Panc1 (cell line): Measurements from ENCODE around the gene INPP1. TPM values are rescaled to one million over a fixed set of nuclear protein-coding genes. Genes with fewer than 3 reads are reported as not detected.

ENCODE experiments used
- ATAC-seq: fragments of 200-7000 bp; cut with Tn5 transposase; 2 replicates; pipeline ENCODE4 v1.9.1; 2020; ENCODE audit warnings: mild to moderate bottlenecking, moderate library complexity
- BruUV-seq: library from RNA; stranded (reverse); fragments of 400-500 nt; replicated peaks from 2 replicates; lab custom pipeline; 2021; lab: Mats Ljungman, UMichigan
- CTCF ChIA-PET: fragments of 300-600 bp; sonication (Branson Sonifier 250); formaldehyde crosslinking; loops from one replicate; lab custom pipeline; 2022; ENCODE audit warnings: antibody characterized with exemption; lab: Charles Lee
- POLR2A ChIA-PET: fragments of 300-600 bp; sonication (Branson Sonifier 250); formaldehyde crosslinking; loops from one replicate; lab custom pipeline; 2022; ENCODE audit warnings: antibody characterized with exemption; lab: Charles Lee
- DNase-seq: peaks from one replicate; pipeline ENCODE4 v3.0.0-alpha.2; 2010; ENCODE audit warnings: low read depth, low spot score
- H3K27ac ChIP-seq: 2 replicates; pipeline ENCODE4 v1.5.1; 2011; ENCODE audit warnings: mild to moderate bottlenecking, low read length, inconsistent platforms
- H3K27me3 ChIP-seq: fragments of 200-500 bp; sonication (Bioruptor generic); 2 replicates; pipeline ENCODE4 v1.6.0; 2014; ENCODE audit warnings: low read length, inconsistent platforms; ENCODE audit not compliant: control insufficient read depth, insufficient read depth
- H3K36me3 ChIP-seq: fragments of 200-500 bp; sonication (Bioruptor generic); 2 replicates; pipeline ENCODE4 v1.5.1; 2014; ENCODE audit warnings: inconsistent platforms, mild to moderate bottlenecking, low read length, moderate library complexity; ENCODE audit not compliant: control insufficient read depth, insufficient read depth
- H3K4me1 ChIP-seq: 2 replicates; pipeline ENCODE4 v1.5.1; 2011; ENCODE audit warnings: inconsistent platforms, mild to moderate bottlenecking, low read length, moderate library complexity; ENCODE audit not compliant: control insufficient read depth, insufficient read depth
- H3K4me3 ChIP-seq, 2 experiments: 2 replicates each; pipeline ENCODE4 v1.5.1; 2011 to 2012; ENCODE audit warnings: low read depth in 2 of 2, low read length in 2 of 2, mild to moderate bottlenecking in 2 of 2, inconsistent platforms in 1 of 2, moderate library complexity in 1 of 2
- H3K9me3 ChIP-seq: fragments of 200-500 bp; sonication (Bioruptor generic); 2 replicates; pipeline ENCODE4 v1.5.1; 2014; ENCODE audit warnings: low read depth, mild to moderate bottlenecking, inconsistent platforms, low read length, moderate library complexity; ENCODE audit not compliant: control insufficient read depth, insufficient read depth
- POLR2AphosphoS5 ChIP-seq: IDR thresholded peaks from 2 replicates; pipeline ENCODE4 v1.6.1; 2012; ENCODE audit warnings: mild to moderate bottlenecking, low read depth, low read length, moderate library complexity
- REST ChIP-seq, 2 experiments: IDR thresholded peaks; 2 replicates each; pipeline ENCODE4 v1.6.1; 2011 to 2012; ENCODE audit warnings: low read depth in 2 of 2, control low read depth in 1 of 2, low read length in 1 of 2, mild to moderate bottlenecking in 1 of 2, moderate library complexity in 1 of 2; ENCODE audit not compliant: insufficient read depth in 1 of 2
- SIN3A ChIP-seq: IDR thresholded peaks from 2 replicates; pipeline ENCODE4 v1.6.1; 2012; ENCODE audit warnings: low read depth, mild to moderate bottlenecking, low read length, moderate library complexity, borderline replicate concordance; ENCODE audit not compliant: insufficient read depth
- TCF7L2 ChIP-seq: IDR thresholded peaks from 2 replicates; pipeline ENCODE4 v1.6.1; 2011; ENCODE audit warnings: mild to moderate bottlenecking, low read depth, low read length, inconsistent platforms
- in situ Hi-C: cut with HindIII; loops from 2 replicates; pipeline ENCODE4 v1.10.0; 2016; ENCODE audit warnings: low sequenced_read_pairs, low pct_unique_long_range_greater_than_20kb
- intact Hi-C: fragments of 100-400 bp; cut with micrococcal nuclease; formaldehyde crosslinking; loops from one replicate; pipeline ENCODE4 v1.10.0; 2022; ENCODE audit not compliant: unreplicated experiment
- total RNA-seq: library from RNA; stranded (reverse); gene quantifications from one replicate; pipeline ENCODE4 v1.2.1, GENCODE V29; 2021; ENCODE audit not compliant: unreplicated experiment
- TF ChIP-seq, protein P1 (sequence below): fragments of 450-650 bp; IDR thresholded peaks from 2 replicates; pipeline ENCODE4 v1.5.1; 2017; ENCODE audit warnings: mild to moderate bottlenecking

The INPP1 gene
- total RNA-seq, 1 experiment from 2014 or later, result 10.8 TPM

GRCh38 chr2:190402986-190403603, 59.7 kb downstream of the INPP1 start:
- intact Hi-C loops (no loop called here), in situ Hi-C loops (no loop called here)
- no peak overlapping the region for H3K4me3 ChIP-seq
- no peak overlapping the region for H3K27ac ChIP-seq
- H3K9me3 ChIP-seq, result no peaks in the 10 kb centered on the region
- ATAC-seq, result no peak
- peaks cover 4% of the 10 kb centered on the region; the same call in 1 of the 2 replicates for H3K27me3 ChIP-seq
- peaks cover 3% of the 10 kb centered on the region; the same call in 1 of the 2 replicates for H3K4me1 ChIP-seq
- ChIA-PET POLR2A (no interaction called here), CTCF (no interaction called here)
- no TSS peak for BruUV-seq
- no peak for DNase-seq
- TF ChIP-seq, protein P1, sequence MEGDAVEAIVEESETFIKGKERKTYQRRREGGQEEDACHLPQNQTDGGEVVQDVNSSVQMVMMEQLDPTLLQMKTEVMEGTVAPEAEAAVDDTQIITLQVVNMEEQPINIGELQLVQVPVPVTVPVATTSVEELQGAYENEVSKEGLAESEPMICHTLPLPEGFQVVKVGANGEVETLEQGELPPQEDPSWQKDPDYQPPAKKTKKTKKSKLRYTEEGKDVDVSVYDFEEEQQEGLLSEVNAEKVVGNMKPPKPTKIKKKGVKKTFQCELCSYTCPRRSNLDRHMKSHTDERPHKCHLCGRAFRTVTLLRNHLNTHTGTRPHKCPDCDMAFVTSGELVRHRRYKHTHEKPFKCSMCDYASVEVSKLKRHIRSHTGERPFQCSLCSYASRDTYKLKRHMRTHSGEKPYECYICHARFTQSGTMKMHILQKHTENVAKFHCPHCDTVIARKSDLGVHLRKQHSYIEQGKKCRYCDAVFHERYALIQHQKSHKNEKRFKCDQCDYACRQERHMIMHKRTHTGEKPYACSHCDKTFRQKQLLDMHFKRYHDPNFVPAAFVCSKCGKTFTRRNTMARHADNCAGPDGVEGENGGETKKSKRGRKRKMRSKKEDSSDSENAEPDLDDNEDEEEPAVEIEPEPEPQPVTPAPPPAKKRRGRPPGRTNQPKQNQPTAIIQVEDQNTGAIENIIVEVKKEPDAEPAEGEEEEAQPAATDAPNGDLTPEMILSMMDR, result no peak
- TF ChIP-seq TCF7L2, result no peak
- no peak for TF ChIP-seq SIN3A
- no peak for TF ChIP-seq REST (IDR thresholded peaks at IDR 0.05; ENCODE audit: insufficient read depth in 1 of 2, low read depth in 2 of 2, low read length in 1 of 2)
- TF ChIP-seq POLR2AphosphoS5, result no peak
- no peaks in the 10 kb centered on the region for H3K36me3 ChIP-seq

DNA sequence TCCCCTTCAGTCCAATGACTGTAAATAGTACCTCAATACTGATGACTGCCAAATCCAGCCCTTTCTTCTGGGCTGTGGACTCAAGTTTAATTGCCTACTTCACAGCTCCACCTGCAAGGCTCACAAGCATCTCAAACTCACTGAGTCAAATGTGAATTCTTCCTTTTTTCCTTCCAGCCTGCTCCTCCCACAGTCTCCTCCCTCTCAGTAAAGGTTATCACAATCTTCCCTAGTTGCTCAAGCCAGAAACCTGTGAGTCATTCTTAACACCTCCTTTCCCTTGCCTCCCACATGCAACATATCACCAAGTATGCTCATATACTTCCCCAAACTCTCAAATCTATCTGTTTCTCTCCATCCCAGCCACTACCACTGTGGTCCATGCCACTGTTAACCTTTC, 61.1 kb downstream of the INPP1 start:
- no TSS peak for BruUV-seq
- in situ Hi-C loops, result no loop called here
- ATAC-seq, result no peak
- ChIA-PET CTCF (no interaction called here), POLR2A (no interaction called here)
- intact Hi-C loops, result no loop called here
- Histone ChIP-seq H3K27ac (no peak overlapping the region), H3K36me3 (no peaks in the 10 kb centered on the region), H3K27me3 (peaks cover 9% of the 10 kb centered on the region), H3K4me3 (no peak overlapping the region), H3K4me1 (peaks cover 6% of the 10 kb centered on the region), H3K9me3 (no peaks in the 10 kb centered on the region)
- TF ChIP-seq TCF7L2 (no peak), POLR2AphosphoS5 (no peak), REST (IDR thresholded peaks at IDR 0.05; ENCODE audit: insufficient read depth in 1 of 2, low read depth in 2 of 2, low read length in 1 of 2) (no peak), SIN3A (no peak)
- TF ChIP-seq, protein P1, result no peak
- DNase-seq, result no peak
